ENCODE measurements around the gene SH3TC2.

The SH3TC2 gene

DNA sequence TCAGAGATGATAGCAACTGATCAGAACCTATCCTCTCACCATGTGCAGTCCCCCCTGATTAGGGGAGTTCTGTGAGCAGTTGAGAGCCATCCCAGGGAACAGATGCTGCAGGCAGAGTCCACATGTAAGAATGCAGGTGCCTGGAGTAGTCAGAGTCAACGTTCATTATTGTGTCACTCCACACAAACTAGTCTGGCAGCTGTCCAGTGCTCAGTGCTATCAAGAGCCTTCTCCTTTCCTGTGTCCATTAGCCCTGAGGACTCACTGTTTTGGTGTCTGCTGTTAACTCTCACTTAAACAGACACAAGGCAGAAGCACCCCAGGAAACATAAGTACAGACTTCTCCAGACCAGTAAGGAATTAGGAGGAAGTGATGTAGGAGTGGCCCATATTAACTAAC is 2.5 kb downstream of the SH3TC2 start:
- DNase-seq (ENCODE audit: low spot score), result peak; percentile 32

DNA sequence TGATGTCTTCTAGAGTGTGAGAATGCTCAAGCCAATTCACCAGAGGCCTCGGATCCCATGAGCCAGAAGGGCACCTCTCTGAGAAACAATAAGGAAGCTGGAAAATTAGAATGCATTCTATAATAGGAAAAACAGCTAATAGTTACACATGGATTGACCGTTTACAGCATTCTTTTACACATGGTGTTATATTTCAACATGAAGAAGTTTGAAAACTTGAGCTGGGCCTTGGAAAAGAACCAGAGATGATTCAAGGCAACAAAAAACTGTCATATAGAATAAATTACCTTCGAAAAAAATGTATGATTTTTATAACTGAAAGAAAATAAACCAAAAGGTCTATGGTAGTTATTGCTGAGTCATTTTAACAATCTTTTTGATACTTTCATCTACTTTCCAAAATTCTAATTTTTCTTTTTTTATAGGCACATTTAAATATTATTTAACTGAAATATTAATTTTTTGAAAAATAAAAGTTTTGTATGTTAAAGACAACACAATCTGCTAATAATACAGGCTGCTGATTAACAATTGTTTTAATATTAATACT is 6.2 kb downstream of the SH3TC2 start:
- DNase-seq (ENCODE audit: low spot score), result no peak

DNA sequence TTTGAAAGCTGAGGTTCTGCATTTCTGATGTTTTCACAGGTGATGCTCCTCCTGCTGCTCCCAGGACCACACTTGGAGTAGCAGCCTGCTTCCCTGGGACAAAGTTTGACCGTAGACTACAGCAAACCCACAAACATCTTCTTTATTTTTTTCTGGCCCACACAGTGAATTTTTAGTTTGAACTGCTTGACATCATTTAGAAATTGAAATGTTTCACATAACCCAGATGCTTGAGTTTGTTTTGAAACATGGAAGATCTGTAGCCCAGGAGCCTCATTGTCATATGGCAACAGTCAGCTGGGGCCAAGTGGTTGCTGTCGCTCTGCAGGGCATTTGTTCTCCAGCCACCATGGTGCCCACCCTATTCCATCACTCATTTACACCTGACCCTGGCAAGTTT is 8.4 kb downstream of the SH3TC2 start:
- peak; percentile 10 for DNase-seq (ENCODE audit: low spot score)

DNA sequence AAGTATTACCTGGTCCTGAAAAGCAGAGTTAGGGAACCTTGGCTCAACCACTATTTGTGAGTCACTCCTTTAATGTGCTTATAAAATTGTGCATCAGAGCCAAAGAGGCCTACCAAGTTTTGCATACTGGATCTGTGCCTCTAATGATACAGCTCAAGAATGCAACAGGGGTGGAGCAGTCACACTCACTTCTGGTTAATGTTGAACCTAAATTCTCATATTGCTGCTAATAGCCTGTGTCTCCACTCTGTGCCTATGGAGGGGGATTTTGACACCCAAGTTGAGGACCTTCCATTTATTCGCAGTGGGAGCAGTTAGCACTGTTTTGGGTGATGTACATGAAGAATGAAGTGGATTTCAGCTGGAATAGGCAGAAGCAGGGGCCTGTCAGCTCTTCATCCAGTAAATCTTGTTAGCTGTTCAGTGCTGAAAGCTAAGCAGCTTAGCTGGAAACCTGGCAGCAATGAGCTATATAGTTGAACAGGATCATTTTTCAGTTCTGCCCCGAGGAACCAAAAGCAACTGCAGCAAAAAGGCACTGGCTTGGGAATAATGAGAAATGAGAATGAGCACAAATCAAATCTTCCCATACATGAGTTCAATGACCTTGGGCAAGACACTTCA is 9.7 kb downstream of the SH3TC2 start:
- DNase-seq (ENCODE audit: low spot score), result peak; percentile 76

DNA sequence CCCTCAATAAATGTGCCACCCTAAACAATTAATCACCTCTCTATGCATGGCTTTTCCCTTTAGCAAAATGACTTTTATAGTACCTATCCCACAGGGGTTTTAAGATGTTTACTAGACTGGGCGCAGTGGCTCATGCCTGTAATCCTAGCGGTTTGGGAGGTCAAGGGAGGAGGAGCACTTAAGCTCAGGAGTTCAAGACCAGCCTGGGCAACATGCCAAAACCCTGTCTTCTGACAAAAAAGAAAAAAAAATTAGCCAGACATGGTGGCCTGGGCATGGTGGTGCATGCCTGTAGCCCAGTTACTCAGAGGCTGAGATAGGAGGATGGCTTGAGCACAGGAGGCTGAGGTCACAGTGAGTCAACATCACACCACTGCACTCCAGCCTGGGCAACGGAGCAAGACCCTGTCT is 13.5 kb downstream of the SH3TC2 start:
- no peak for DNase-seq (ENCODE audit: low spot score)

DNA sequence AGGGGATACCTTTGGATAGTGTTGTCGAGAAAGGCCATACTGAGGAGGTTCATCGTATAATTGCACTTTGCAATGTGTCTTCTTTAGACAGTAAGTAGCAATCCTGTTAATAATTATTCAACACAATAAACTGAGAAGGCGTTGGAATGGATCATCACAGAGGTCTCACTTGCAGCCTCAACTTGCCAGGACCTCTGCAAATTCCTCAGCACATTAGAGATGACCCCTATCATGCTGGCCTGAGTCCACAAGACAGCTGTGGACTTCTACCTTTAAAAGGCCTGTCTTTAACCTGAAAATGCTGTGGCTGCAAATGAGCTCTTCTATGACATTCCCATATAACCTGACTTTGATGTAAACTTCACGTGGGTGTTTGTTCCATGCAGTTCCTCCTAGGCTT is 14.1 kb downstream of the SH3TC2 start:
- no peak for DNase-seq (ENCODE audit: low spot score)

DNA sequence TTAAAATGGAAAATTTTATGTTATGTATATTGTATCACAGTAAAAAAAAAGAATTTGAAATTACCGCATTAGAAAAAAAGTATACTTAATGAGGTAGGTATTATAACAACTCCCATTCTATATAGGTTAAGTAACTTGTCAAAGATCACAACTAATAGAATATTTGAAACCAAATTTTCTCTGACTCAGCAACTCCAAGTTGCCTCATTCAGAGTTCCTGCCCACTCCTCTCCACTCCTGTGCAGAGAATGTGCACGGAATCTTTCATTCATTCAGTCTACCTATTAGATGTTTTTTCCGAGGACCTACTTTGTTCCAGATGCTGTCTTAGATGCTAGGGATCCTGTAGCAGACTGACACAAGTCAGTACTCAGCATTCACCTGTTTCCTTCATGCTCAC is 15.4 kb downstream of the SH3TC2 start:
- no peak for DNase-seq (ENCODE audit: low spot score)

DNA sequence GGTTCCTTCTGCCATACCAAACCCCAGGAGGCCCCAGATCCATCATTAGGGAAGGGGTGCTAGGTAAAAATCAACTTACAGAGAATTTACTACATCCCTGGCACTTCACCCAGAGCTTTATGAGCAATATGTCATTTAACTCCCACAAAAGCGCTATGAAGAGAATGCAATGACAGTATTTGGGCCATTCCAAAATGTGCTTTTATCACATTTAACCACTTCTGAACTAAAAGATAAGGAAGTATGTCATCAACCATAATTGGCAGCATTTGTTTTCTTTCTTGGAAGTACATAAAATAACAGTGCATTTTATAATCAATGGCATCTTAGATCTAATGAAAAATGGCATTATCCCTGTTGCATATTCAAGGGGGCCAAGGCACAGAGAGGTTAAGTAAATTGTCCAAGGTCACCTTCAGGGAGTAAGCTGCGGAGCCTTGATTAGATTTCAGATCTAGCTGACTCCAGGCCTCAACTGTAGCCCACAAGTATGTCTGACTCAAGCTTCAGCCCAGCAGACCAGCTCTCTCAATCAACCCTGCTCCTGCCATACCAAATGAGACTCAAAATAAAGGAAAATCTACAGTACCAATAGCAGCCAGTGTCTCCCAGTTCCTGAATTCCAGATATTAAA is 16.5 kb downstream of the SH3TC2 start:
- DNase-seq (ENCODE audit: low spot score), result no peak

DNA sequence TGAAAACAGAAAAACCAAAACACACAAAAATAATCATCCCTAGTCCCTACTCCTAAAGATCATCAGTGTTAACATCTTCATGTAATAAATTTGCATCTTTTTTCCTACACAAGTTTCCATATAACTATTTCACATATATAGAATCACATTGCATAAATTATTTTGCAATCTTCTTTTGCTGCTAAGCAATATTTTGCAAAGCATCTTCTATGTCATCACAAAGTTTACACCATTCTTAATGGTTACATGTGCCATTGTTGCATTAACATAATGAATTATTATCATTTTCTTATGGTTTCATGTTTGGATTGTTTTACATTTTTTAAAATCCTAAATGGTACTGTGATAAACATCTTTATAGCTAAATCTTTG is 17.8 kb downstream of the SH3TC2 start:
- DNase-seq (ENCODE audit: low spot score), result no peak

DNA sequence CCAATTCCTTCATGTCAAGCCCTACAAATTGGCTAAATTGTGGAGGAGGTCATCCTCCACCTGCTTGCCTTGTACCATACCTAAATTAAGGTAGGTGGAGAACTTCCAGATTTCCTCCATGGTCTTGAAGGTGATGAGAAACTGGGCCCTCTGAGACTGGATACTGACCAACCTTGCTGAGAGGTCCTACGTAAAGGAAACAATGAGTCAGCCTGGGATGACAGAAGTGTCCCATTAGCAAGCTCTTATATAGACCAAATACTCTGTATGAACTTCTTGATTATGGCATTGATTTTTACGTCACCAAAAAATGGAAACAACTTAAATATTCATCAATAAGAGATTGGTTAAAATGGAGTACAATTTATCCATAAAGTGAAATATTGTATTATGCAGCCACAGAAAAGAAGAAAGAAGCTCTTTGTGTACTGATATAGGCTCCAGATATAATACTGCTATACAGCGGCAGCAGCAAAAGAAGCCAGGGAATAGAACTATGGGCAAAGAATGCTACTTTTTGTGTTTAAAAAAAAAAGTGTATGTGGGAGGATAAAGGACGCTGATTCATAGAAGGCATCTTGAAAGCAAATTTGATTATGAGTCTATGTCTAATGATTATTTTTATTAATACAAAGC is 18.3 kb downstream of the SH3TC2 start:
- DNase-seq (ENCODE audit: low spot score), result no peak

DNA sequence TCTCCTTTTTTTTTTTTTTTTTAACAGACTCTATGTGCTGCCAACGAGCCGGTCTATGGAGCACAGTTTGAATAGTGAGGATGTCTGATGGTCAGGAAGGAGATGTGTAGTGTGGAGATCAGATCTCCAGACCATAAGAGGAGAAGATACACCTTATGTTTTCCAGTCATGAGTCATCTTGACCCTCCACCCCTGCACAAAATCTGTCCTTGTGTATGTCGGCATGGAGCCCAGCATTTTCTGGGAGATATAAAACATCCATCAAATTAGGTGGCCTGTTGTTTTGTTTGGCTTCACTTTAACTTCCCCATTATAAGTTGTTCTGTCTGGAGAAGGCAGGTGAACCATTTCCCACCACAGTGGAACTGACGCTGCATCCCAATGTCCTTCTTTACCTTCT is 19.2 kb downstream of the SH3TC2 start:
- no peak for DNase-seq (ENCODE audit: low spot score)

DNA sequence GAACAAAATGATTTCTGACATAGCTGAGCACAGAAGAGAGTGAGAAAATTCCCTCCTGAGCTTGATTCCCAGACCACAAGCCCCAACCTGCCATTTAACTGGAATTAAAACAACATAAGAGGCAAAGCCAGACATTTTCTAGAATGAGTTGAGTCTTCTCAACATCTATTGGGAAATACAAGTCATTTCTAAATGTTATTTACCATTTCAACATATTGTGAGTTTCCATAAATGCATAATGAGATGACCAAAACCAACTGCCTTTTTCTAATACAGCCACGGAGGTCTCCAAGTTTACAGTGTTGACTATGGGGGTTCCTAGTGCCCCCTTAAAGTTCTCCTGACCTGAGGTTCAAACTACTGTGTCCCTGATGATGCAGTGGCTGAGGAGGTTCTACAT is 20.0 kb downstream of the SH3TC2 start:
- no peak for DNase-seq (ENCODE audit: low spot score)

DNA sequence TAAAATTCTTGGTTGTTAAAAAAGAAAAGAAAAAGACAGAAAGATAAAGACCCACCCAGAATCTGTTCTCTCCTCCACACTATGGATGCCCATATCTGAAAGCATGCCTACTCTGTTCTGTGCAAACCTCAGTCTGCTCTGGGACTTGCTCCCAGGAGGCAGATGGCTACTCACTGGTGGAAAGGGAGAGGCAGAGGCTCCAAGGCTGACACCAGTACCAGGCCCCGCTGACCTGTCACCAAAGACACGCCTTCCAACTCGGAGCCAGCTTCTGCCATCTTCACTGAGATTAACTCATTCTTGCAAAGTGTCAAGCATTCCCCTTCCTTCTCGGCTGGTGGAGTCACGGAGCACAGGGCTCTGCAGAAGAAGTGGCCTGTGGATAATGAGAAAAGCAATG is 21.6 kb downstream of the SH3TC2 start:
- no peak for DNase-seq (ENCODE audit: low spot score)

DNA sequence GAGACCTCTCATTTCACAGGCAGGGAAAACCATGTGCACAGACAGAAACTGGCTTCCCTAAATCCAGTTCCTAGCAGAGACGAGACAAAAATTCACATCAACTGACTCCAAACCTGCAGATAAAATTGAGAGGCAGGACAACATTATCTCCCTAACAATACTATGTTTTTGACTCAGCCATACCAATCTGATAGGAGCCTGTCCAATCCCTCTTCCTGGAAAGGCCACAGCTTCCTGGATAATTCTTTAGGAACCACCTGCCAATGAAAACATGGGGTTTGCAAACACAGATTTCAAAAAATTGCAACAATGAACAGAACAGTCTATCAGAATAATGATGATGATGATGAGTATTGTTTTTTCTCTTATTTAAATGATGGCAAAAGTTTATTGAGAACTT is 22.4 kb downstream of the SH3TC2 start:
- DNase-seq (ENCODE audit: low spot score), result no peak

DNA sequence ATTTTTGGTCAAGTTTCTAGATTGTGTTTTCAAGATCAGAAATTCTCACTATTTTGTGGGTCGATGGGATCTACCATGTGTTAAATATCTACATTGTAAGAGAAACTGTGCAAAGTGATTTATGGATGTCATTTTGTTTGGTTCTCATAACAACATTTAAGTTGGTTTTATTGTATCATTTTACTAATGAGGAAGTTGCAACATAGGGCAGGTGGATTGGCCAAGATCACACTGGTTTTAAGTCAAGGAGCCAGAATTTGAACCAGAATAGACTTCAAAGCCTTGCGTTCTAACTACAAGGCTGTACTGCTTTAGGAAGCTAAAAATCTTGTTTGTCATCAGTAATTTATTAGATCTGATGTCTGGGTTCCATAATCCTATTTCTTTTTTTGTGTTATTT is 23.4 kb downstream of the SH3TC2 start:
- DNase-seq (ENCODE audit: low spot score), result no peak

DNA sequence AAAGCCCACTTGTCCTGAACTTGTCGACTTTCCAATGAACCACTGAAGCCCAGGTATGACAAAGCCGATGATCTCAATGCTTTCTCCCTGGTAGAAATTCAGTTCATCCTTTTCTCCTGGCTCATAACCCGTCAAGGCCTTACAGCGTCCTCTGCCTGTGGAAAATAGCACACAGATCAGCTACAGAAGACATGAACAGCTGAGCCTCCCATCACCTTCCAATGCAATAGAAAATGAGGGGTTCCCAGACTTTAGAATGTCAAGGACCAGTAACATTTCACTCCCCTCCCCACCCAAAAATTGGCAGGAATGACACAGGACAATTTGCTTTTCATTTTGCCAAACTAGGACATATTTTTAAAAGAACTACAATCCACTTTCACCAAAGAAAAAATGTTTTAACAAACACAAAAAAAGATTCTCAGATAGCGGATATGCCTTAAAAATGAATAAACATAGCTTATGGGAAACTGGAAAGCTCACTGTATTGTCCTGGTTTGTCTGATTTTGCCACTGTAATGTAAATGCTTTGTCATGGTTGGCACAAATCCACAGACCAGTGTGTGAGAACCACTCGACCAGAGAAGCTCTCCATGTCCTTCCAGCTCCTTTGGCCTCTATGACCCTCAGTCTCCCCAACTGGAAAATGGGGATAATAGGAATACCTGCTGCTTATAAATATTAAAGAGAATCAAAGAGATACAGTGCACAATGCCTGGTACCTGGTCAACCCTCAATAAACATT is 24.4 kb downstream of the SH3TC2 start:
- no peak for DNase-seq (ENCODE audit: low spot score)

DNA sequence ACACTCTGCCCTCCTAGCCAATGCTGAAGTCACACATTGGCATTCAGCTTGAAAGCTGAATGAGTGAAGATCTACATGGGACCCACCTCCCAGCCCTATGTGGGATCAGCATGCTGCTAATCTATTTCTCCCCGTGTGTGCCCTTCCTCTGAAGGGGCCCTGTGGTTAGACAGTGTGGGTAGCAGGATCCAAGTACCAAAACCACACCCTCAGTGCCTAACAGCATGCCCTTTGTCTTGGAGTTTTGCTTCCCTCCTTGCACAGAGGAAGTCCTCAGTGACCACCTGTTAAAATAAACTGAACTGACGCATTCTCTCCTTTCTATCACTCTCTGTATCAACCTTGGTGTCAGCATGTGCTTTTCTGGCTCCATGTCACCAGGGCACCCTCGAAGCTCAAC is 25.0 kb downstream of the SH3TC2 start:
- DNase-seq (ENCODE audit: low spot score), result no peak

DNA sequence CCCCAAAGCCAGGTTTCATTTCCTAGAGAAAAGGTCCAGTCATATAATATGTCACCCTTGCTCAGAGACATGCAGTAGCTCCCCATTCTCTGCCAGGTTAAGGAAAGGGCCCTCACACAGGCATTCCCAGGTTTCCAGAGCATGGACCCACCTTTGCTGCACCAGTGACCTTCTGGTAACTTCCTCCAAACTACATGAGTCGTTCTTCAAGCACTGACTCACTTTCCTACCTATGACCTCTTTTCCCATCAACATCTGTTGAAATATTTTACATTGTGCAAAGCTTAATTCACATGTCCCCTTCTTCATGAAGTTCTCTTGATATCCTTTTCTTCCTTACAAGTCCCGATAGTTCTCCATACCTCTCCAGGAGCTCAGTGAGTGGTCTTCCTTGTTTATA is 25.9 kb downstream of the SH3TC2 start:
- no peak for DNase-seq (ENCODE audit: low spot score)

DNA sequence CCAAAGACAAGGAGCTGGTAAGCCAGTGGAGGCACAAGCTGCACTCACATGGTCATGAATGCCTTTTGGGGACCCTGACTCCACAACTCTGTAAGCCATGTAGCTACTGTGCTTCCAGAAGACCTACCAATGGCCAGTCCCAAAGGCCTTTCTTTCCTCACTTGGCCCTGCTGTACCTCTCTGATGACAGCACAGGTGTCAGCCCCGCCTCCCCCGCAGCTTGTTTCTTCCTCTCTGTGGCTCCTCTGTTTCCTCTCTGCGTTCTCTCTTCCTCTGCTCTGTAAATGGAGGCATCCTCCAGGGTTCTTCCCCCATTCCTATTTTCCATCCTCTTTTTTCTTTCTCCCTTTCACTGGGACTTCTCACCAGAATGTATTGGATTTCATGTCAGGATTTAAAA is 26.7 kb downstream of the SH3TC2 start:
- no peak for DNase-seq (ENCODE audit: low spot score)

DNA sequence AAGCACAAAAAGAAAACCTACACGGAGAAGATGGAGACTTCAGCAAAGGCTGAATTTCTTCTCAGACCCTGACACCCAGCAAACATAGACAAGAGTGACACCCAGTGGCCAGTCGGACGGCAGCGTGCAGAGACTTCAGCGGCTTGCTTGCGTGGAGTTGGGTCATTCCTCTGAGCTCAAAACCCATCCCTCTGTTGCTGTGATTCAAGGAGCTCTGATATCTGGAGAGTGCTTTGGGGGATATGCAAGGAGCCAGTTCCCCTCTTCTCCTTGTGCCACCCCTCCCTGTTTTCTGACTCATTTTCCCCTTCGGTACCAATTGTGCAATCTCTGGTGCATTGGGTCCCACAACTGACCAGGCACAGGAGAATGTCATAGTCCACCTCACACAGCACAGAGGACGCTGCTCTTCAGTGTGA is 27.5 kb downstream of the SH3TC2 start:
- peak; percentile 74 for DNase-seq (ENCODE audit: low spot score)

DNA sequence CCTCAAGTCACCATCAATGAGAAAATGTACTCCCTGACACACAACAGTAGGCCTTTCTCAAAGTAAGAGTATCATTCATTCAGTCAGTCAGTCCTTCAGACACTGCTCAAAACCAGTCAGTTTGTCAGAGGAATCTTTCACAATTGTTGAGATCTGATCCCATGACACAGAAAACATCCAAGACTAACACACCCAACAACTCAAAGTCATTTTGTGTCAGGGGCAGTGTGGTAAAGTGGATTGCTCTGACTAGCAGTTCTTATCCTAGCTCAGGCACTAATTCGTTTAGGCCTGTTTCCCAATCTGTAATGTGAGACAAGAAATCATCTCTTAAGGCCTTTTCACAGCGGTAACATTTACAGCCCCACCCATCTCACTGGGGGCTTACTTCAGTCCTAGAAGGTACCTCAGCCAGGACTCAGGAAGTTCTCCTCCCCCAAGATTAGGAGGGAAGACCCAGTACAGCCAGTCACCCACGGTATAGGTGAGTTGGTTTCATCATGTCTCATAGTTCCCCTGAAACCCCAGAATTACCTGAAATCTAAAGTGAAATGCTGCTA is 31.9 kb downstream of the SH3TC2 start:
- DNase-seq (ENCODE audit: low spot score), result no peak

DNA sequence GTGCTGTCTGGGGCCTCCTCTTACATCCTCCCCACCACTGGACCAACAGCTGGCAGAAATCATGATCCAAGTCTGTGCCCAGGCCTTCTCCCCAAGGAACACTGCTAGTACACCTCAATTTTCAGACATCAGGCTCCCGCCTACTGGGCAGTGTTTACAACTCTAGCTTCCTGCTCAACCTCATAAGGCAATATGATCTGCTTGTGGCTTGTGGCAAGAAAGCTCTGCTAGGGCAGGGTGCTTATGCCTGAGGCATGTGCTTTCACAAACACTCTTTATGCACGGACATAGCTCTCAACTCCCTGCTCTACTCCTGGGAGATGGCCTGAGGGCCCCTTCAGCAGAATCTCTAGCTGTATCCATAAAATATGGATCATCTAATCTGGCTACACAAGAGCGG is 32.5 kb downstream of the SH3TC2 start:
- no peak for DNase-seq (ENCODE audit: low spot score)

DNA sequence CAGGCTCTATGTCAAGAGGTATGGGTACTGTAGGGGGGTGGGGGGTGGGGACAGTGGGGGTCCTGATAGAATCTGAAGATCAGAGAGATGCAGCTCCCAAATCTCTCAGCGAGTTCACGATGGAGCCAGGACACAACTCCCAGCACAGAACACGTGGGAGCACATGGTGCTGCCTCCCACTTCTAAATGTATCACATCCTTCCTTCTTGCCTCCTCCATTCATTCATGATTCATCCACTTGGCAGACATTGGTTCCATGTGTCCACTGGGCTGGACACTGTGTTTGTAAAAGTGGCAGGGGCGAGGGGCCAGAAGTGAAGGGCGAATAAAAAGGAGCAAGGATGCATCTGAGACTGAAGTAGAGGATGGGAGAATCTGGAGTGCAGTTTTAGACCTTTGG is 33.9 kb downstream of the SH3TC2 start:
- DNase-seq (ENCODE audit: low spot score), result no peak

Data from AG08395 (cell line).